Uterus (tissue), 2 donors: Measurements from ENCODE around the gene FGF14.

Experiments
- POLR2A ChIP-seq, 2 donors: fragments of 450-650 bp; IDR thresholded peaks; one replicate each; pipeline ENCODE4 v1.6.1; 2016; ENCODE audit warnings: antibody characterized with exemption in 2 of 2, mild to moderate bottlenecking in 1 of 2, moderate library complexity in 1 of 2
- TF ChIP-seq, protein P1 (sequence below), 4 experiments: fragments of 200-600 bp in 2 of 4; fragments of 450-650 bp in 2 of 4; sonication (generic) in 2 of 4; IDR thresholded peaks; one replicate each; pipeline ENCODE4 v1.5.1; 2016 to 2019; ENCODE audit warnings: antibody characterized with exemption in 4 of 4, mild to moderate bottlenecking in 2 of 4, moderate library complexity in 1 of 4

- TF ChIP-seq, protein P1, sequence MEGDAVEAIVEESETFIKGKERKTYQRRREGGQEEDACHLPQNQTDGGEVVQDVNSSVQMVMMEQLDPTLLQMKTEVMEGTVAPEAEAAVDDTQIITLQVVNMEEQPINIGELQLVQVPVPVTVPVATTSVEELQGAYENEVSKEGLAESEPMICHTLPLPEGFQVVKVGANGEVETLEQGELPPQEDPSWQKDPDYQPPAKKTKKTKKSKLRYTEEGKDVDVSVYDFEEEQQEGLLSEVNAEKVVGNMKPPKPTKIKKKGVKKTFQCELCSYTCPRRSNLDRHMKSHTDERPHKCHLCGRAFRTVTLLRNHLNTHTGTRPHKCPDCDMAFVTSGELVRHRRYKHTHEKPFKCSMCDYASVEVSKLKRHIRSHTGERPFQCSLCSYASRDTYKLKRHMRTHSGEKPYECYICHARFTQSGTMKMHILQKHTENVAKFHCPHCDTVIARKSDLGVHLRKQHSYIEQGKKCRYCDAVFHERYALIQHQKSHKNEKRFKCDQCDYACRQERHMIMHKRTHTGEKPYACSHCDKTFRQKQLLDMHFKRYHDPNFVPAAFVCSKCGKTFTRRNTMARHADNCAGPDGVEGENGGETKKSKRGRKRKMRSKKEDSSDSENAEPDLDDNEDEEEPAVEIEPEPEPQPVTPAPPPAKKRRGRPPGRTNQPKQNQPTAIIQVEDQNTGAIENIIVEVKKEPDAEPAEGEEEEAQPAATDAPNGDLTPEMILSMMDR (IDR thresholded peaks at IDR 0.05) = no peak
- TF ChIP-seq POLR2A (IDR thresholded peaks at IDR 0.05) = no peak
Observed at GRCh38 chr13:102122147-102122546, 279.7 kb downstream of the FGF14 start.
